ENCODE measurements around the gene APBA2. TPM values are rescaled to one million over a fixed set of nuclear protein-coding genes. Genes with fewer than 3 reads are reported as not detected.

APBA2 gene
- total RNA-seq, 2 donors from 2014 or later = 0.77 to 1.0 TPM

- H3K9me3 ChIP-seq = no peaks in the 10 kb centered on the region
- no peak for TF ChIP-seq CTCF (IDR thresholded peaks at IDR 0.05)
- H3K27ac ChIP-seq = no peak overlapping the region
- H3K36me3 ChIP-seq = no peaks in the 10 kb centered on the region
- no peak overlapping the region for H3K9ac ChIP-seq (ENCODE audit: low read depth in 2 of 2, low read length in 2 of 2)
- no peak for DNase-seq
- no peaks in the 10 kb centered on the region for H3K27me3 ChIP-seq
- H3K4me1 ChIP-seq = no peaks in the 10 kb centered on the region
- intact Hi-C loops (cut with DNase I) = no loop called here
- H3K4me3 ChIP-seq = no peak overlapping the region
These were observed 57.9 kb downstream of the APBA2 start for GRCh38 chr15:28943611-28944230.

GRCh38 chr15:28944286-28944685 is 58.5 kb downstream of the APBA2 start:
- Histone ChIP-seq H3K9ac (ENCODE audit: low read depth in 2 of 2, low read length in 2 of 2) (no peak overlapping the region), H3K9me3 (no peaks in the 10 kb centered on the region), H3K27me3 (no peaks in the 10 kb centered on the region), H3K4me1 (no peaks in the 10 kb centered on the region), H3K36me3 (no peaks in the 10 kb centered on the region), H3K4me3 (no peak overlapping the region), H3K27ac (no peak overlapping the region)
- intact Hi-C loops (cut with DNase I) = no loop called here
- TF ChIP-seq CTCF (IDR thresholded peaks at IDR 0.05) = no peak
- no peak for DNase-seq

- H3K4me1 ChIP-seq = no peaks in the 10 kb centered on the region
- H3K9ac ChIP-seq (ENCODE audit: low read depth in 2 of 2, low read length in 2 of 2) = no peak overlapping the region
- H3K27ac ChIP-seq = no peak overlapping the region
- no peaks in the 10 kb centered on the region for H3K27me3 ChIP-seq
- intact Hi-C loops (cut with DNase I) = no loop called here
- no peak for TF ChIP-seq CTCF (IDR thresholded peaks at IDR 0.05)
- no peaks in the 10 kb centered on the region for H3K9me3 ChIP-seq
- no peak overlapping the region for H3K4me3 ChIP-seq
- no peaks in the 10 kb centered on the region for H3K36me3 ChIP-seq
- DNase-seq = no peak
These were observed 59.0 kb downstream of the APBA2 start for GRCh38 chr15:28944696-28945300.

- Histone ChIP-seq H3K36me3 (no peaks in the 10 kb centered on the region), H3K27me3 (no peaks in the 10 kb centered on the region), H3K9me3 (no peaks in the 10 kb centered on the region), H3K4me3 (no peak overlapping the region), H3K9ac (ENCODE audit: low read depth in 2 of 2, low read length in 2 of 2) (no peak overlapping the region), H3K27ac (no peak overlapping the region), H3K4me1 (no peaks in the 10 kb centered on the region)
- no peak for DNase-seq
- no peak for TF ChIP-seq CTCF (IDR thresholded peaks at IDR 0.05)
- intact Hi-C loops (cut with DNase I) = no loop called here
These were observed 60.0 kb downstream of the APBA2 start for GRCh38 chr15:28945626-28946230.

GRCh38 chr15:28946803-28947202 is 61.0 kb downstream of the APBA2 start:
- no peak for TF ChIP-seq CTCF (IDR thresholded peaks at IDR 0.05)
- Histone ChIP-seq H3K36me3 (no peaks in the 10 kb centered on the region), H3K27ac (no peak overlapping the region), H3K27me3 (no peaks in the 10 kb centered on the region), H3K4me1 (no peaks in the 10 kb centered on the region), H3K9ac (ENCODE audit: low read depth in 2 of 2, low read length in 2 of 2) (no peak overlapping the region), H3K9me3 (no peaks in the 10 kb centered on the region), H3K4me3 (no peak overlapping the region)
- no peak for DNase-seq
- intact Hi-C loops (cut with DNase I) = no loop called here

All from colonic mucosa (tissue), 4 donors.